C1 segment of cervical spinal cord (tissue), 14 donors: Measurements from ENCODE around the gene OXGR1.
"Not testable (repeated sequence)": the region's sequence is repeated elsewhere in the genome, so short reads cannot be mapped to it uniquely, and the experiment has no call there.

ENCODE experiments used
- DNase-seq, 14 donors: peaks; one replicate each; lab custom pipeline; 2025; lab: John Stamatoyannopoulos, UW

Gene OXGR1

DNA sequence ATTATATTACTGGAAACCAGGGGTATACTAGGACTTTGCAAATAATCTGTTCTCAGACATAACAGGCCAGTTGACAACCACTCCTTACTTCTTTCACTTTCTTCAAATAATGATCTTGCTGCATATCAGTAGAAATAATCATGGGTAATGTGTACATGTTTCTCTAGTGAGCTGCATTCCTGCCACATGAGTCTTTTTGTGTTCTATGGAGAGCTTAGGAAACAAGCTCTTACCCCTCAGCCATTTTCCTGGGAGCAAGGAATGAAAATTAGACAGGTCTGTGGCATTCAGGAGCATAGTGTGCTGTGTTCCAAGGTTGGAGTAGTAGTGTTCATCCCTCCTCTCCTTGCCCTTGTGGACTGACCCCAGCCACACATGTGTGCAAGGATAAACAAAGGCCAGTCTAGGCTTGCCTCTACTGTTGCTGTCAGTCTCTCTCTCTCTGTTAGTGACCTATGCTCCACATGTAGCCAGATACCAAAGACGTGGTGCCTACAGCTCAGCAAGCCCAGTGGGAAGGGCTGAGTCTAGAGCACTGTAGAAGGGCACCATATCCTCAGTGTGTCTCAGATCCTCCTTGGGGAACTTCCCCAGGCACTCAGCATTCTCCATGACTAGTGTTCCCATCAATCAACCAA is 11.5 kb upstream of the OXGR1 start:
- DNase-seq, result no peak

DNA sequence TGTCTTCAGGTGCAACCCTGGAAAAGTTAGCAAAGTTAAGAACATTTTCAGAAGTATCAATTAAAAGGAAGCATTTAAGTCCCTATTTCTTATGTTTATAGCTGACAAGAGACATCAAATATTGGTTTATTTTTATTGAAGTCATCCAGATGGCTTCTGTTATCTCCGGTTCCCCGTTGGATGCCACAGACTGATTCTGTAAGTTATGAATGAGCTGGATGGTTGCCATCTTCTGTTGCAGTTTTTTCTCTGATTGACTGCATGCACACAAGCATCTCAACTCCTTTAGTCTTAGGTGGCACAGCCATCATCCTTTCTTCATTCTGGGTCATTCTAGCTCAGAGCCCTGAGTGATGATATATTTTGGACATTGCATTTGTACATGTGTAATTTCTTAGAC is 10.6 kb upstream of the OXGR1 start:
- no peak for DNase-seq

DNA sequence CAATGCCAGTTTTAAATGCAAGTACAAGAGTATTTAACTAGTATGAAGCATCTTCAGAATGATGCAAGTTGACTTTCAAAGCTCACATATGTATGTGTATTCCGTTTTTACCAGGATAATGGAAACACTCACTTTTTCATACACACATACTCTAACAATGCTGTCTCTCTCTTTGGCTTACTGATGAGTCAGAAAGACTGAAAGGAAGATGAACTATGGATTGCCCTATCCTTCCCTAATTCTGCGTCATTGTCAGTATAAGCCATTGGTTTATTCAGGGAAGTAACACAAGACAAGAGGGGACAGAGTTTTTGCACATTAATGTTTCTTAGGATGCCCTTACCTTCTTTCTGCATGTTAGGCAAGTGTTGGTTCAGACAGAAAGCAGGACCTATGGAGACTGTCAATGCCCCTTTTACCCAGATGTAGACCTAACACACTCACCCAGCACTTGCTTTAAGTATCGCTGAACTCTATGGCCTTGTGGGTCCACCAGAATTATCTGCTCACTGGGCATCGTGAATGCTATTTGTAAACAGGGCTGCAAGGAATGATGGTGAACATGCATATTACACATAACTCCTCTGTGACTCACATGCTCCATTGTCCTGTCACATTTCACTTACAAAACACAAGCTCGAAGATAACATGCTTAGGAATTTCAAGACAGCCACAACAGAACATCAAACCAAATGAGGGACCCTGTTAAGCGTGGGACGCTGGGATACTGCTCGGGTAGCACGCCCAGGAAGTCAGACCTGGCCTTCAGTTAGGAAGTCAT is 10.0 kb upstream of the OXGR1 start:
- no peak for DNase-seq

DNA sequence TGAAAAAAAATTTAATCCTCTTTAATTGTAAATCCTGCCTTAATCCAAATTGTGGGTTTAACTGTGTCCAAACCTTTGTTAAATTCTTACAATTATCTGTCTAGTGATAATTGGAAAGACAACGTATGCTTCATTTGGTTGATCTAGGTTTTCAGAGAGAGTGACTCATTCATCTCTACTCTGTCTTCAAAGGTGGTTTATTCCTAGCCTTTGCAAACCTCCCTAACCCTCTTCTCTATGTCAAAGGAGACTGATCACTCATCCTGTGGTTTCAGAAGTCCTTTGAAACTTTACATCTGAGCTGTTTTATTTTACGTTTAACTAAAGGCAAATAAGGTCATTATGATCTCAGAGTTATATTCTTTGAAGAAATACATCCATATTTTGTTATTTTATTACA is 8.8 kb upstream of the OXGR1 start:
- no peak for DNase-seq

DNA sequence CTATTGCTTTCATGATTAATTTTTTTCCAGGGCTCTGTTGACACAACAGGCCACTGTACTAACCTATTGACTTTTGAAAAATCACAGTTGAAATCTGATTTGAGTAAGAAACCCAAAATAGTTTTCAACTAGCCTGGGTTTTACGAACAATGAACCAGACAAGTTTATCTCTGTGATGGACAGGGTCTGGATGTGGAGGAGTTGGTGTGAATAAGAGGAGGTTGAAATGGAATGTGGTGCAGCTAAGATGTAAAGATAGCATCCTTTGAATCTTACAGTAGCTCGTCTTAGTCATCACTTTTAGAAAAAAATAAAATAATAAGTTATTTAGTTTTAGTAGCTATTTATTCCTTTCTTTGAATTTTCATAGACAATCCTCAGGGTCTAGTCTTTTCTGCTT is 8.3 kb upstream of the OXGR1 start:
- DNase-seq, result no peak

DNA sequence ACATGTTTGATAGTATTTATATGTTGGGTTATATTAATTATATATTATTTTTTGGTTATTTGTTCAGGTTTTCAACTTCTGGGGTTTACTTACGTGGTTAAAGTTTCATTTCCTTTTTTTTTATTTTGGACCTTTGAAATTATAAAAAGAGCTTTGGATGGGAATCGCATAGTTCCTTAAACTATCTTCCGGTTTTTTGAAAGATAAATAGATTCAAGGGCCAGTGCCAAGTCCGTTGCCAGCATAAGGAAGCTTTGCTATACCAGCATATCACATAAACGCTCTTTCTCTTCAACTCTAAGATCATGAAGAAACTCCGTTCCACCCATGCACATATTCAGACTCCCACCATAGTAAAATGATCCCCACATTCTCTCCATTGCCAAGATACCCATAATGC is 7.4 kb upstream of the OXGR1 start:
- no peak for DNase-seq

DNA sequence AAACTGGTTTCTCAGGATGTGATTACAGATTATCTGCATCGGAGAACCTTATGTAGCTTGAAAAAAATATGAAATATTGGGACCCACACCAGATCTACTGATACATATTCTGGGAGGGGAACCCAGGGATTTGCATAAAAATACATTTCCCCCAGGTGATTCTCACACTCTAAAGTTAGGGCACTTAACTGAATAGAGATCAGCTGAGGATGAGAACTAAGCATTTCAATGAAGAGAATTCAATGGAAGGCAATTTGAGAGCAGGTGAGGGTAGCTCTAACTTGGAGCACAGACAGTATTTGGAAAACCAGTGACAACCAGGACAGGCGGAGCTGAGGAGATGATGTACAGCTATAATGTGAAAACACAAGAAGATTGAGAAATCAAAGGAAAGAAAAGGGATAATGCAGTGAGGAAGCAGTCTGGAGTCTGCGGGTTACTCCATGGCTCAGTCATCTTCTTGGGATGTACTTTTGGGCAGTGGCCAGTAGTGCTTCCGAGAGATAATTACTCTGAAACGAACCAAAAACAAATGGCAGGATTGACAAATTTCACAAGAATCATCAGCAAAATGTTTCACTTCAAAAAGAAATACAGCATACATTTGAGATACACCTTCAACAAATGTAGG is 6.1 kb upstream of the OXGR1 start:
- DNase-seq, result no peak

DNA sequence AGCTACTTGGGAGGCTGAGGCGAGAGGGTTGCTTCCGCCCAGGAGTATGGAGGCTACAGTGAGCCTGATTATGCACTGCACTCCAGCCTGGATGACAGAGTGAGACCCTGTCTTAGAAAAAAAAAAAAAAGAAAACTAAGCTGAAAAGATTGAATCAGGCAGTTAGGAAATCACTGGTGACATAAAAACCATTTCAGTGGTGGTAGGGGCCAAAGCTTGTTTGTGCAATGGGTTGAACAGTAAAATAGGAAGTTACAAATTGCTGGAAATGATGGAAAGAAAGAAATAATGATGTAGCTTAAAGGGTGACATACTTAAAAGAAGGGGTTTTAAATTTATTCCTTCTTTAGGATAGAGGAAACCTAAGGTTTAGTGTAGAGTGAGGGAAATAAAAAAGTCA is 4.8 kb upstream of the OXGR1 start:
- DNase-seq, result no peak

DNA sequence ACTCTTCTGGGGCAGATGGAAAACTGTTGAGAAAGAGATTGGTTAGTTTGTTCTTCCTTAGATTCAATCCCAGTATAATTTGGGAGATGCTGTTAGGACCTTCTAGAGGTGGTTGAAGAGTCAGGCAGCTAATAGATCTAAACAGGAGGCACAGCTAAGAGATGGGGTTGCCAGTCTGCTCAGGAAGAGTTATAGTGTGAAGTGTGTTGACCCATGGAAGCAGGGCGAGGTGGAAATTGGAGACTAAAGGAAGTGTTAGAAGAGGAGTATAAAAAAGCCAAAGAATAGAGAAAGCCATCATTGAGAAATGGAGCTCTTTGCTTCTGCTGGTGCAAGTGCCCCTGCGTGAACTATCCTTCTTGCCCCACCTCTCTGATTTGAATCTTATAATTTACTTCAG is 3.8 kb upstream of the OXGR1 start:
- no peak for DNase-seq

DNA sequence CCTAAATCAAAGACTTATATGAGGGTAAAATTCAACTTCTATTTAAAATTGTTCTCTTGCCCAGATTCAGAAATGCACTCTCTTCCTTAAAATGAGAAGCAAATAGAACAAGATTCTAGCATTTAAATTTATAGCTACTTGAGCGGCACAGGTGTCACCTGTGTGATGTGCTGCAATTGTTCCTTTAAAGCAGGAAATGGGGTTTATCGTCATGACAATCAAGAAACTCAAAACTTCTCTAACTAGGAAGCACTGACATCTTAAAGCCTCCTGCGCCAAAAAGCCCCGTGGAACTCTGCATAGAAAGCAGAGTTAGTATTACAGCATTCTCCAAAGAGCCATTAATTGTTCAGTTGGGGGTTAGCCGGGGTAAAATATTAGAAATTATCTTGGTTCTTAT is 2.6 kb upstream of the OXGR1 start:
- no peak for DNase-seq

DNA sequence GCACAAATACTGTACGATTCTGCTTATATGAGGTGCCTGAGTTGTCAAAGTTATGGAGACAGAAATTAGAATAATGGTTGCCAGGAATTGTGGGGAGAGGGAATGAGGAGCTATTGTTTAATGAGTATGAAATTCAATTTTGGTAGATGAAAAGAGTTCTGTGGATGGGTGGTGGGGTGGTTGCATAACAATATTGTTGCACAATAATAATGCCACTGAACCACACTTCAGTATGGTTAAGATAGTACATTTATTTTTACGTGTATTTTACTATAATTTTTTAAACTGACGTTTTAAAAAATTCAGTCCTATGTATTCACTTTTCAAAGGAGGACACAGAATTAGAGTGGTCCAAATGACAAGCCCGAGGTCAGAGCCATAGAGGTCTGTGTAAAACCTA is 1.8 kb upstream of the OXGR1 start:
- DNase-seq, result no peak

DNA sequence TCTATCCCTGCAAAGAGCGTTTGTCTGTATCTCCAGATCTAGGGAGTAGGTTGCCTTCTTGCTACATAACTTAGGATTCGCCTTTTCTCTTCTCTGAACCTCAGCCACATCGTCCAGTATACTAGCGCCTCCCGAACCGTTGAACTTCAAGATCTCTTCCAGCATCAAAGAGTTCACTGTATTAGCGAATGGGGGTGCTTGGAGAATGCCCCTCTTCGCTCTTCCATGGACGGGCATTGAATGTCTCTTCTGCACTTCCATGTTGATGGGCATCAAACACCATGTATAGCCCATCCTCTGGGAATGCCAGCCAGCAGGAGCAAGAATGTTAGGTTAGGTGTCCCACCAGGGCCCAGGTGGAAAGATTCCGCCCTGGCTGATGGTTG is 575 bp upstream of the OXGR1 start:
- no peak for DNase-seq

DNA sequence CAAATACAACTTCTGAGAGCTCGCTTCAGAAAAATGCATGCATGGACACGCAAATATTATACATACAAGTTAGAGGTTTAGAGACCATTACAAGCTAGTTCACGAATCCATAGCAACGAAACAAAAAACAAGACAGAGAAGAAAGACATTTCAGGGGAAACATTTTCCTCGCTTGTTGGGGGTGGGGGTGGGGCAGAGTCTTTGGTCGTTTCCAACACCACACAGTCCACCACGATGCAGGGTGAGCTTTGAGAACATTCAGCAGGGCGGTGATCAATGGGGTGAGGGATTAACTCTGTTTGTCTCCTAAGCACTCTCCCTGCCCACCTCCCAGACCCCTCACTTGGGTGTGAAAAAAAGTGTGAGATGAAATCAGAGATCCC is 651 bp downstream of the OXGR1 start:
- DNase-seq, result no peak

DNA sequence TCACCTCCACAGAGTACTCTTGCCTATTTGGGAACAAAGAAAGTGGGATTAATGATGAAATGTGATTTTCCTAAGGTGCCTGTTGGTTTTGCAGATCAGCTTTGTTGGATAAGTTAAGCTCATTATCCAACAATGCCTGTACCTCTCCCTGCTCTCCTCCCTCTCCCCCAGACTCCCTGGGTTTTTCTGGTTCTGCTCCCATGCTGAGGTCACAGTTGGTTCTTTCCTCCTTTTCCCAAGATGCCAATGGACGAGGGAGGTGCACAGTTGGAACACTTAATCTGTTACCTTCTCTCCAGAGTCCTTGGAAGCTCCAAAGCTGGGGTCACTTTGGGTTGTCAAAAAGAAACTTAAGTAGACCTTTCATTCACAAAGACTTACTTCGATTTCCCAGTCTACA is 1.6 kb downstream of the OXGR1 start:
- DNase-seq, result no peak

DNA sequence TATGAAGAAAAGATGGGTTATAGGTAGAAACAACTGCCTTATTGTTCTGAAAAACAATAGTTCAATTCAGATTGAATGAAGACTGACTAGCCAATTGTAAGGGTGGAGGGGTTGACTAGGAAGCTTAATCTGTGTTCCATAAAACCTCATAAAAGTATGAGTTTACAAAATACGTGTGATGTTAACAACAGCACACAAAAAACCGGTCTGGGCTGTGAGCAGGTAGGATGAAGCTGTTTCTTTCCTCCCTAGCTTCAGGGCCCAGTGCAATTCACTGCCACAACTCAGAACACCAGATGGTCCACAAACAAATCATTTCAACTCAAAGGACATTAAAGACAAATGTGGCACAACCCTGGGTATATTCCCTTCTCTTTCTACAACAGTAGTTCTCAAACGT is 3.2 kb downstream of the OXGR1 start:
- no peak for DNase-seq

DNA sequence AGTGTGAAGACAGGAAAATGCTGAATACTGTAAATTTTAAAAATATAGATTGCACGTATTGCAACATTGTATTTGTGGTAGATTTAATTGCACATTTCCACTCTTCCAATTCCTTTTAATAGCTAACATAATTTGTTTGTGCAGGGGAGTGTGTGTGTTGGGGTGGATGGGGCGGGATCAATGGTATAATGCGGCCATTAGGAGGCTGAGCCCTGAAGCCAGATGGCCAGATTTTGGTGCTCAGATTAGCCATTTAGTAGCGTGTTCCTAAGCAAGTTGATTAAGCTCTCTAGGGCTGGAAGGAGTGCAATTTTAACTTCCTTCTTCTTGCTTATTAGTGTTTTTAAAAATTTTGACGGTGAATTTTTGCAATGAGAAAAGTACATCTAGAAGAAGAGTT is 5.8 kb downstream of the OXGR1 start:
- DNase-seq, result no peak

DNA sequence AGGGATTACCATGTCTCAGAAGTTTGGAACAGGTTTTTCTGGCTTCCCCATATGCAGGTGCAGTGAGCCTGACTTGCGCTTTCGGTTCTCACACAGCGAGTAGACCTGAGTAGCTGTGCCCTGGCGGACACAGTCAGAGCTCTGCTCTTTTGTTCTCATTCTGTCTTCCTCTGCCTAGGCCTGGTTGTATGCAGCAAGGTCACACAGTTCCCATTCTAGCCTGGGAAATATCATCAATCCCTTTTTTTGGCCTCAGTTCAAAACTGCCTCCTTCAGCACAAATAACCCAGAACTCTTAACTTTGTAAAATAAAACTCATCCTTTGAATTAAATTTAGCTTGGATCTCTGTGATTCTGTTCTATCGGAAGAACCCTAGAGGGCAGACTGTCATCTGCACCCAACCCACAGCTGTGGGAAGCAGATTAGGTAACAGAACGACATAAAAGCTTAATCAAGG is 10.2 kb downstream of the OXGR1 start:
- peak in 2 of 14 donors; percentile 4 to 10 for DNase-seq

DNA sequence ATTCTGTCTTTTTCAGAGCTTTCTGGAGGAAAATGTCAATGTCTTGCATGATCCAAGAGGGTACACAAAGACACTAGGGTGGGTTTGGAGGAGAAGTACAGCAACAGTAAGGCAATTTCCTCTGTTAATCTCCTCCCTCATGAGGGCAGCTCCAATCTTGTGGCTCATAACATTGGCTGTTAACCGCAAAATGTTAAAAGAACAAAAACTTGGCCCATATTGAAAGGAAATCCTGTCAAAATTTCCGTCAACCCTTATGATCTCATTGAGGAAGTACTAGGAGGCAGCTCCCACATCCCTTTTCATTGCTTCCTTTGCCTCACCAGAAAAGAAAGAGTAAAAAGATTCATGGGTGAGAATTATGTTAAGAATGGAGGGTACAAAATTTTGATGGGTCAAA is 11.6 kb downstream of the OXGR1 start:
- no peak for DNase-seq

DNA sequence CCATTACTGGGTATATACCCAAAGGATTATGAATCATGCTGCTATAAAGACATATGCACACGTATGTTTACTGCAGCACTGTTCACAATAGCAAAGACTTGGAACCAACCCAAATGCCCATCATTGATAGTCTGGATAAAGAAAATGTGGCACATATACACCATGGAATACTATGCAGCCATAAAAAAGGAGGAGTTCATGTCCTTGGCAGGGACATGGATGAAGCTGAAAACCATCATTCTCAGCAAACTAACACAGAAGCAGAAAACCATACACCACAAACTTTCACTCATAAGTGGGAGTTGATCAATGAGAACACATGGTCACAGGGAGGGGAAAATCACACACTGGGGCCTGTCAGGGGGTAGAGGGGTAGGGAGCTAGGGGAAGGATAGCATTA is 14.4 kb downstream of the OXGR1 start:
- not testable (repeated sequence) for DNase-seq

DNA sequence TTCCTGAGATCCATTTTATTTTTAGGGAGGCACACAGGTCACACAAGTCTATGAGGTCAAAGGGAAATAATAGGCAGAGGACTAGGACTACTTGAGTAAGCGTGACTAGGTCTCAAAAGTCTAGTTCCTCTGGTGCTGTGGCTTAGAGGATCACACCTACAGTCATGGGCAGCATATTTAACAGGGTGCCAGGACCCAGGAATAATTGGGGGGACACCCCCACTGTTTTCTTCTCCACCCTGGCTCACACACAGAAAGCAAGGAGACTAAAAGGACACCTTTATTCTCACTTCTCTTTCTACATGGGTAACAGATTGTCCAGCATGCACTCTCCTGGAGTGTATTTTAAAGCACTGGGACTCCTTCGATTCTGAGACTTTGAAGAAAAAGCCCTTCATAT is 26.2 kb downstream of the OXGR1 start:
- DNase-seq, result no peak

DNA sequence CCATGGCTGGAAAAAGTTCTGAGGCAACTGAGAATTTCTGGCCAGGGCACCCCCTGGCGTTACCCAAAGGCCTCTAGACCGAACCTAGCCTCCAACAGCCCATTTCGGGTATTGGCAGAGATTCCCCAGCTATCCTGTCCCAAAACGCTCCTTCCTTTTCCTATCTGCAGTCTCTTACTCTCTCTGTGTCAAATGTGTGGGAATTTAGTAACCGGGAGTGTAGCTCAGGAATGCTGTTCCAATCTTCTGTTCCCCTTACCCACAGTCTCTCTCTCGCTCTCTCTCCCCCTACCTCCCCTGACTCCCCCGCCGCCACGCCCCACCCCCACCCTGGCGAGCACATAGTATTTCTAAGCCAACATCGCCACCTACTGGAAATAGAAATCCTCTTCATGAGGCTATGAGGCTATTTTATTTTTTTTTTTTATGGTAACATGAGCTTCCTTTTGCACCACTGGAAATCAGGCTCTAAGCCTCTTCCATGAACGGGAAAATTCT is 27.0 kb downstream of the OXGR1 start:
- DNase-seq, result no peak

DNA sequence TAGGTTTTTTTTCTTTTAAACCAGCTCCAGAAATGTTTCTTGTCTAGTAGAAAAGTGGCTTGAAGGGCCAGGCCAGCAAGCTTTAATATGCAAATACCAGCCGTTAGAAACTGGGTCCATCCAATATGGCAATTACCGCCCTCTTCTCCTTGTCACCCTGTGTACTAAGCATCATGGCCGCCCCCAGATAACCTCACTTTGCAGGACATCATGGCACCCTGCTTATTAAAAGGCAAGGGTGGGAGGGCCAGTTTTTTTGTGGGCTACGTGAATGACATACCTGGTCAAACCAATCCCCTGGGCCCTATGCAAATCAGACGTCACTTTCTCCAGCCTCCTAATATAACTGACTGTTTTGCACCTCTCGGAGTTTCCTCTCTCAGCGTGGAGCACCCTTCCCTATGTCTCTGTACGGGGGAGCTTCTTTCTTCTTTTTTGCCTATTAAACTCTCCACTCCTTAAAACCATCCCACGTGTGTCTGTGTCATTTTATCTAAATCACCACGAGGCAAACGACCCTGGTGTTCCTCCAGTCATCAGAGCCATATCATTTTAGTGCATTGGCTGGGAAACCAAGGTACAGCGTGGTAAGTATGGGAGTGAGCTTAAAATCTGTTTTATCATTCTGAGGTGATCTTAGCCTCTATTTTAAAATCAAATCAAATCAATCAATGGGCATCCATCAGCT is 27.7 kb downstream of the OXGR1 start:
- DNase-seq, result no peak
